Measurements from ENCODE around the gene KDM3B.

The KDM3B gene

DNA sequence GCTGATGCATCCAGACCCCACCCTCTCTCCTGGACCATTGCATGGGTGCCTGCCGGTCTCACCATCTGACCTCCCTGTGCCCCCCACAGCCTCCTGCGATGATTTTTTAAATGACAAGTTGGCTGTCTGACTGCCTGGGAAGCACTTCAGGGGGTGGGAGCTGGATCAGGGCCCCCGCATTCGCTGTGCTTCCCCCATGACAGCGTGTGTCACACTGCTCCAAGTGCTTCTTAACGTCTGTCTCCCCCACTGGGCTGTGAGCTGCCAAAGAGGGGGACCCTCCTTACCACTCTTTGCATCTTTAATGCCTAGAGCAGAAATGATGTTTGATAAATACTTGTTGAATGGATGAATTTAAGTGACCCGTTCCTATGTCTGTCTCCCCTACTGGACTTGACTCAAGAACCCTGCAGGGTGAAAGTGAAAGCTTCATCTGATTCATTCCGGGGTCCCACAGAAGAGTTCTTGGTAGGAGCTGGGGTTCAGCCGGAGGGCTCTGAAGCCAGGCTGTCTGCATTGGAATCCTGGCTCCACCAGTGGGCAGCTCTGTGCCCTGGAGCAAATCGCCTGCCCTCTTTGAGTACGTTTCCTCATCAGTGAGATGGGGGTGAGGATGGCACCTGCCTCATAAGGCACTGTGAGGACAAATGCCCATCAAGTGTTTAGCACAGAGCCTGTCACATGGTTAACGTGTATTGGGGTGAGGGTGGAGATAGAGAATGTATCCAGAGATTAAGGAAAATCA lies 105.2 kb downstream of the KDM3B start:
- 89% methylated on average over 12 of the region's 12 CpGs for WGBS
- Histone ChIP-seq H3K4me1 (ENCODE audit: insufficient read depth, low read length) (peaks cover 9% of the 10 kb centered on the region), H3K9me3 (ENCODE audit: insufficient read depth, low read depth, low read length) (no peaks in the 10 kb centered on the region), H3K27ac (ENCODE audit: low read depth, low read length) (no peak overlapping the region), H3K9ac (ENCODE audit: low read depth, low read length) (no peak overlapping the region), H3K36me3 (ENCODE audit: insufficient read depth, low read length) (no peaks in the 10 kb centered on the region), H3K27me3 (ENCODE audit: insufficient read depth, low read length) (no peaks in the 10 kb centered on the region), H3K4me3 (ENCODE audit: low read length) (no peak overlapping the region)

DNA sequence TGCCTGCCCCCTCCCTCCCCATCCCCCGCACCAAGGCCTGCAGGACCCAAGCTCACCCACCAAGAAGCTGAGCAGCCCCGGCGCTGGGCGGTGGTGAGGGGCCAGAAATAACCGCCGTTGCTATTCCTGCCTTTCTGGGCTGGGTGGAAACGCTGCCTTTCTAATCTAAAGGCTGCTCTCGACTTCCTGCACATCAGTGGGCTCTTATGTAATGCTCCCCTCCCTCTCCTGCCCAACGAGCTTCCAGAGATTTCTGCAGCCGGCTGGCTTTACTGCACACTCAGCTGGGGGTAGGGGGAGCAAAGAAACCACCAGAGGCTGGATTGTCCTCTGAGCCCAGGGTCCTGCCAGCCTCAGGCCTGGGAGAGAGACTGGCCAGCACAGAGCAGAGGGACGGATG lies 105.9 kb downstream of the KDM3B start:
- Histone ChIP-seq H3K9ac (ENCODE audit: low read depth, low read length) (no peak overlapping the region), H3K9me3 (ENCODE audit: insufficient read depth, low read depth, low read length) (no peaks in the 10 kb centered on the region), H3K4me1 (ENCODE audit: insufficient read depth, low read length) (peaks cover 9% of the 10 kb centered on the region), H3K27me3 (ENCODE audit: insufficient read depth, low read length) (no peaks in the 10 kb centered on the region), H3K4me3 (ENCODE audit: low read length) (no peak overlapping the region), H3K36me3 (ENCODE audit: insufficient read depth, low read length) (no peaks in the 10 kb centered on the region), H3K27ac (ENCODE audit: low read depth, low read length) (no peak overlapping the region)
- WGBS: 89% methylated on average over 11 of the region's 11 CpGs

DNA sequence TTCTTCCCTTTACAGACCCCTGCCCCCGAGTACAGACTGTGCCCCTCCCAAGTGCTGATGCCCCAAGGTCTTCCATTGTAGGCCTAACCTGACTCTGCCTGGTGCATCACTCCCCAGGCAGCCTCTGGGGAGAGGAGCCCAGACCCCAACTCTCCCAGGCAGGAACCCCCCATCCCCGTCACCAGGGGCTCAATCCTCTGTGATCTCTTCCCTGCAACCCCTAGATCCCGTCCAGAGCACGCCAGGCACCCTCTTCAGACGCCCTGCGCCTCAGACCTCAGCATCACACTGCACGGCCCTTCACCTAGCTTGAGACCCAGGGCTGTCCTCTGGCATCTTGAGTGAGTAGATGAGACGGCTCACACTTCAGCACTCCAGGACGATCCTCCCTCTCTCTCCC lies 106.4 kb downstream of the KDM3B start:
- Histone ChIP-seq H3K4me3 (ENCODE audit: low read length) (no peak overlapping the region), H3K4me1 (ENCODE audit: insufficient read depth, low read length) (peaks cover 9% of the 10 kb centered on the region), H3K36me3 (ENCODE audit: insufficient read depth, low read length) (no peaks in the 10 kb centered on the region), H3K27ac (ENCODE audit: low read depth, low read length) (no peak overlapping the region), H3K27me3 (ENCODE audit: insufficient read depth, low read length) (no peaks in the 10 kb centered on the region), H3K9ac (ENCODE audit: low read depth, low read length) (no peak overlapping the region), H3K9me3 (ENCODE audit: insufficient read depth, low read depth, low read length) (no peaks in the 10 kb centered on the region)
- WGBS: 86% methylated on average over 9 of the region's 9 CpGs

DNA sequence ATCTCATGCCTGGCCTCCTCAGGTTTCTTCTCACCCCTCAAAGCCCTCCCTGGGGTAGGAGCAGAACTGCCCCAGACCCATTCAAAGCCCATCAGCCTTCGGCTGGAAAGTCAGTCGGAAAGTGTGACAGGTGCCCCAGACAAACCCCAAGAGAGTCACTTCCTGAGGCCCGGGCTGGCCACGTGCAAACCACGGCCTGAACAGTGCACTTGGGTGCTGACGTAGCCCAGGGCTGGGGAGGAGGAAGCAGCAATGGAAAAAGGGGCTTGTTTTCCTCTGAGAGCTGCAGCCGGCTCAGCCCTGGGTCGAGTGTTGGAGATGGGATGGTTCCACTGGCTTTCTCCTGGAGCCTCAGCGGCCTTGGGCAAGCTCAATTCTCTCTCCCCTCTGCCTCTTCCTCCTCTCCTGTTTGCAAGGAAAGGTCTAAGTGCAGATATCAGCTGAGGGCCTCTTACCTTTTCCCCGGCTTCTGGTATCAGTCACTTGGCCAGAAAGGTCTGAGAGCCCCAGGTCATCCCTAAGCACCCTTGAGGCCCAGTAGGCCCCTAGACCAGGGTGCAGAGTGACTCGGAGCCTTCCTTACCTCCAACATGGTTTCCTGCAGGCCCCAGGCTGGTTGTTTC lies 106.9 kb downstream of the KDM3B start:
- Histone ChIP-seq H3K27ac (ENCODE audit: low read depth, low read length) (no peak overlapping the region), H3K27me3 (ENCODE audit: insufficient read depth, low read length) (no peaks in the 10 kb centered on the region), H3K4me1 (ENCODE audit: insufficient read depth, low read length) (peaks cover 9% of the 10 kb centered on the region), H3K9ac (ENCODE audit: low read depth, low read length) (no peak overlapping the region), H3K9me3 (ENCODE audit: insufficient read depth, low read depth, low read length) (no peaks in the 10 kb centered on the region), H3K4me3 (ENCODE audit: low read length) (no peak overlapping the region), H3K36me3 (ENCODE audit: insufficient read depth, low read length) (no peaks in the 10 kb centered on the region)
- WGBS: 91% methylated on average over 11 of the region's 11 CpGs

DNA sequence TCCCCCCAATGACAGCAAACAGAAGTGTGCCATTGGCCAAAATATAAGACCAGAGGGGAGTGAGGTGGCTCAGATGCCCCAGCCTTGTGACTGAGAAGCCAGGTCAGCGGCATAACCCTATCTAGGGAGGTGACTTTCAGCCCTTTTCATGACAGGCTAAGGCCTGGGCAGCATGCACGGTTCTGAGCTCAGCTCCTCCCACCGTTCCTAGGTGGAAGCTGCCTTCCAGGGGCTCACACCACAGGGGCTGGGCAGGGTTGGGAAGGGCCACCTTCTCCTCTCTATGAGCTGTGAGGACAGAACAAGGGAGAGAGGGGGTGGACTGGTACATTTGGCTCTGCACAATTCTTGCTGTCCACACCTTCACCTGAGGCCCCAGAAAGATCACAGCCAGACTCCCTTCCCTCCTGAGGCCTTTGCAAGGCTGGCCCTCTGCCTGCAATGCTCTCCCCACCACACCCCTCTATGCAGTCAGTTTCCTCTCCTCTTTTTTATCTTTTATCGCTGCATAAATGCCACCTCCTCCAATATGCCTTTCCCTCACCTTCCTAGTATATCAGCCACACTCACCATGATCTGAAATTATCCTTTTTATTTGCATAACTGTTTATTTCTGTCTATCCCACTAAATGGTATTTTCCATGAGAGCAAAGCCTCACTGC lies 107.7 kb downstream of the KDM3B start:
- Histone ChIP-seq H3K4me3 (ENCODE audit: low read length) (no peak overlapping the region), H3K36me3 (ENCODE audit: insufficient read depth, low read length) (no peaks in the 10 kb centered on the region), H3K9ac (ENCODE audit: low read depth, low read length) (no peak overlapping the region), H3K4me1 (ENCODE audit: insufficient read depth, low read length) (peaks cover 7% of the 10 kb centered on the region), H3K27me3 (ENCODE audit: insufficient read depth, low read length) (no peaks in the 10 kb centered on the region), H3K9me3 (ENCODE audit: insufficient read depth, low read depth, low read length) (no peaks in the 10 kb centered on the region), H3K27ac (ENCODE audit: low read depth, low read length) (no peak overlapping the region)
- whole genome bisulfite sequencing: 74% methylated on average over 4 of the region's 4 CpGs

DNA sequence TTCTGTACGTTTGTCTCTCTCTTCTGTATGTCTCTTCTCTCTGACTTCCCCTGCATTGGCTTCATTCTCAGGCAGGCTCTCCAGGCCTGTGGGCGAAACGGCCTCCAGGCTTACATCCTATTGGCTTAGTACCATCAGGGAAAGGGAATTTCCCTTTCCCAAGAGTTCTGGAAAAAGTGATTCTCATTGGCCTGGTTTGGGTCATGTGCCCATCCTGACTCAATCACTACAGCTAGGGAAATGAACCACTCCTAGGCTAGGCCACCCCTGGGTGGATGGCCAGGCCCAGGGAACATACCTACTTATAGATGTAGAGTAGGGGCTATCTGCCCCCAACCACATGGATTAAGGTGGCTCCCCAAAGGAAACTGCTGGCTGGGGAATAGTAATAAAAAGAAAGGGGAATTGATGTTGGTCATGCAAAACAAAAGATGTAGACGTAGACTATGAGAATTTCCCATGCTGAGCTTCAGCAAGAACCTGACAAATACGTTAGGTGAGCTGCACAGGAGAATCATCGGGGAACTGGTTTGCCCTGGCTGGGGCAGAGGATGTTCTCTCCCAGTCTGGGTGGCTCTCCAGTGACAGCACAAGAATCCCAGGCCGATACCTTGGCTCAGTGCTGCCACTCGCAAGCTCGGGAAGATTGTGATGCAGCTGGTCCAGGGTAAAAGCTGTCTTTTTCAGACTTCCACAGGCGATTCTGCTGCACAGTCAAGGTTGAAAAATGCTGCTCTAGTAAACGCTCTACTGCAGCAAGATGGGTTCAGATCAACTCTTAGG lies 109.0 kb downstream of the KDM3B start:
- Histone ChIP-seq H3K4me3 (ENCODE audit: low read length) (no peak overlapping the region), H3K9ac (ENCODE audit: low read depth, low read length) (no peak overlapping the region), H3K27me3 (ENCODE audit: insufficient read depth, low read length) (peaks cover 10% of the 10 kb centered on the region), H3K4me1 (ENCODE audit: insufficient read depth, low read length) (no peaks in the 10 kb centered on the region; the same call in 1 of the 2 replicates), H3K27ac (ENCODE audit: low read depth, low read length) (no peak overlapping the region), H3K36me3 (ENCODE audit: insufficient read depth, low read length) (no peaks in the 10 kb centered on the region), H3K9me3 (ENCODE audit: insufficient read depth, low read depth, low read length) (no peaks in the 10 kb centered on the region)
- 88% methylated on average over 11 of the region's 11 CpGs for WGBS

DNA sequence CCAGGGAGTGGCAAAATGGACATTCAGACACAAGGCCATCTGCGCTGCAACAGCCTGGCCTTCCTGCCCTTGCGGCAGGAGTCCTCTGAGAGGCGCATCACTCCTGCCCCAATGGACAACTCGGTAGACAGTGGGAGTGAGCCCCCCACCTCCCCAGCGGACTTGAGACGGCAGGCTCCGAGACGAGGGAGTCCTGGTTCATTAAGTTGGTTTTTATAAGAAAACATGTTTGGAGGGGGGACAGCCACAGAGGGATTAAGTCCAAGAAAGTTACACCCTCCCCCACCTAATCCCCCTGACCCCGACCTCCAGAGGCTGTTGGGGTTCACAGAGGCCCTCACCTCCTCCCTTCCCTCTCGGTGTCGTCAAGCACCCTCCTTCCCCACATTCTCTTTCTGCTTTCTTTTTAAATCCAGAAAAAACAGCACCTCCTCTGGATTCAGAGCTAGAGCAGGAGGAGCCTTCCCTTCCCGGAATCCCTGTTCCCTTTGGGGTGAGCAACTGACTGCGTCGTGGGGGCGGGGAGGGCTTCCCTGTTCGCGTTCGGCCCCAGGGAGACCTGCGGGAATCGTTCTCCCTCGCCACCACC lies 111.0 kb downstream of the KDM3B start:
- H3K4me3 ChIP-seq (ENCODE audit: low read length): peak overlapping the region; percentile 74
- 32% methylated on average over 21 of the region's 21 CpGs for whole genome bisulfite sequencing
- H3K27ac ChIP-seq (ENCODE audit: low read depth, low read length): peak overlapping the region; percentile 94

DNA sequence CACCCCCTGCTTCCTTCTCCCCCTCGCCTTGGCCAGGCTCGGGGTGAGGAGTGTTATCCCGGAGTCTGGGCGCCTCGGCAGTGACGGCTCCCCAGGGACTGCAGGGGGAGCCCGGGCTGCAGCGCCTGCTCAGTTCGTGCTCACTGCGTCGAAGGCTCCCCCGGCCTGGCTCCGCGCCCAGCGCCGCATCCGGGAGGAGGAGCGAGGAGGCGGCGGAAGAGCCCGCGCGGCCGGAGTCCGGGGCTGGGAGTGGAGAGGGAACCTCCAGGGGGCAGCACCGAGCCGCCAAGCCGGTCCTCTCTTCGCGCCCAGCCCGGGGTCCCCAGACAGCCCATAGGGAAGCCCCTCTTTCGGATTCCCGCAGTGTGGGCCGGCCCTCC lies 111.5 kb downstream of the KDM3B start:
- Histone ChIP-seq H3K36me3 (ENCODE audit: insufficient read depth, low read length) (no peaks in the 10 kb centered on the region), H3K4me1 (ENCODE audit: insufficient read depth, low read length) (no peaks in the 10 kb centered on the region; the same call in 1 of the 2 replicates), H3K9ac (ENCODE audit: low read depth, low read length) (peak overlapping the region; percentile 92), H3K9me3 (ENCODE audit: insufficient read depth, low read depth, low read length) (no peaks in the 10 kb centered on the region), H3K27me3 (ENCODE audit: insufficient read depth, low read length) (peaks cover 21% of the 10 kb centered on the region), H3K27ac (ENCODE audit: low read depth, low read length) (peak overlapping the region; percentile 94), H3K4me3 (ENCODE audit: low read length) (peak overlapping the region; percentile 74)
- under 1% methylated on average over 34 of the region's 34 CpGs for WGBS

More for the DNA sequence above, 111.0 kb downstream of the KDM3B start:
- Histone ChIP-seq H3K36me3 (ENCODE audit: insufficient read depth, low read length) (no peaks in the 10 kb centered on the region), H3K4me1 (ENCODE audit: insufficient read depth, low read length) (no peaks in the 10 kb centered on the region; the same call in 1 of the 2 replicates), H3K9ac (ENCODE audit: low read depth, low read length) (peak overlapping the region; percentile 86), H3K9me3 (ENCODE audit: insufficient read depth, low read depth, low read length) (no peaks in the 10 kb centered on the region), H3K27me3 (ENCODE audit: insufficient read depth, low read length) (peaks cover 21% of the 10 kb centered on the region)

DNA sequence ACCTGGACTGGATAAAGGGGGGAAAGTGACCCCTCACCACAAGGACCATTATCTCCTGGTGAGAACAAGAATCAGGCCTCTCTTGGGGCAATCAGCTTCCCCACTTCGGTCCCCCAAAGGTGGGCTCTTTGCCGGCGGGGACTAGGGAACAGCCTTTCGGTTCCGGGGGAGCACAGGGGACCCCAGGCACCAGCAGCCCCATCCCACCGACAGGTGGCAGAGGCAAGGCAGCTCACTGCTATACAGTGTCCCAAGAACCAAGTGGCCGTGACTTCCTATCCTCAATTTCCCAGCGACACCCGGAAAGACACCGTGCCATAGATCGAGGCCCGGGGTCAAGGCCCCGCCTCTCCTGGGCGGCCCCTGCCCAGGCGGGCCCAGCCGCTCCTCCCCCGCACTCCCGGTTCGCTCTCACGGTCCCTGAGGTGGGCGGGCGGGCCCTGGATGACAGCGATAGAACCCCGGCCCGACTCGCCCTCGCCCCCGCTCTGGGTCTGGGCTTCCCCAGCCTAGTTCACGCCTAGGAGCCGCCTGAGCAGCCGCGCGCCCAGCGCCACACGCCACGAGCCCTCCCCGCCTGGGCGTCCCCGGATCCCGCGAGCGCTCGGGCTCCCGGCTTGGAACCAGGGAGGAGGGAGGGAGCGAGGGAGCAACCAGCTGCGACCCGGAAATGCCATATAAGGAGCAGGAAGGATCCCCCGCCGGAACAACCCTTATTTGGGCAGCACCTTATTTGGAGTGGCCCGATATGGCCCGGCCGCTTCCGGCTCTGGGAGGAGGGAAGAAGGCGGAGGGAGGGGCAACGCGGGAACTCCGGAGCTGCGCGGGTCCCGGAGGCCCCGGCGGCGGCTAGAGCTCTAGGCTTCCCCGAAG lies 112.1 kb downstream of the KDM3B start:
- no peaks in the 10 kb centered on the region; the same call in 1 of the 2 replicates for H3K4me1 ChIP-seq (ENCODE audit: insufficient read depth, low read length)
- no peaks in the 10 kb centered on the region for H3K9me3 ChIP-seq (ENCODE audit: insufficient read depth, low read depth, low read length)
- peak overlapping the region; percentile 94 for H3K27ac ChIP-seq (ENCODE audit: low read depth, low read length)
- H3K4me3 ChIP-seq (ENCODE audit: low read length): peak overlapping the region; percentile 74
- under 1% methylated on average over 64 of the region's 64 CpGs for WGBS
- H3K9ac ChIP-seq (ENCODE audit: low read depth, low read length): peak overlapping the region; percentile 92
- H3K36me3 ChIP-seq (ENCODE audit: insufficient read depth, low read length): no peaks in the 10 kb centered on the region
- peaks cover 21% of the 10 kb centered on the region for H3K27me3 ChIP-seq (ENCODE audit: insufficient read depth, low read length)

All from HUES64 (cell line).